ENCODE data around the gene RALGAPA2.

GRCh38 chr20:20747298-20747697 is 34.9 kb upstream of the RALGAPA2 start:
- TF ChIP-seq CTCF (IDR thresholded peaks at IDR 0.05) (no peak), POLR2A (IDR thresholded peaks at IDR 0.05) (no peak)
